ENCODE data around the gene KCNE2.

- no peak for TF ChIP-seq EZH2 (IDR thresholded peaks at IDR 0.05; ENCODE audit: borderline replicate concordance)
- TF ChIP-seq EZH2phosphoT487 (IDR thresholded peaks at IDR 0.05; ENCODE audit: low read depth, severe bottlenecking, unreplicated experiment) = no peak
- no peak for TF ChIP-seq CTCF (IDR thresholded peaks at IDR 0.05; ENCODE audit: poor library complexity)
These were observed 1.7 kb upstream of the KCNE2 start for GRCh38 chr21:34362136-34362444.
